ENCODE results near the gene MYO1D.
"Not testable (repeated sequence)": the region's sequence is repeated elsewhere in the genome, so short reads cannot be mapped to it uniquely, and the experiment has no call there.

DNA sequence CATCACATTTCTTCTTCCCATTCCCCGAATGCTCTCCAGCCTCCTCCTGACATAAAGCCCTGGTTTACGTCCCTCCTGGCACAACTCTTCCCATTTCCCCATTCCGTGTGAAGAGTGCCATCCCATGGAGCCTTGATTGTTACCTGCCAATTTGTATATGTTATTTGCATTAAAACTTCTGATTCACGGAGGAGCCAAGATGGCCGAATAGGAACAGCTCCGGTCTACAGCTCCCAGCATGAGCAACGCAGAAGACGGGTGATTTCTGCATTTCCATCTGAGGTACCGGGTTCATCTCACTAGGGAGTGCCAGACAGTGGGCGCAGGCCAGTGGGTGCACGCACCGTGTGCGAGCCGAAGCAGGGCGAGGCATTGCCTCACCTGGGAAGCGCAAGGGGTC, 10.0 kb upstream of the MYO1D start:
- not testable (repeated sequence) for TF ChIP-seq CTCF (IDR thresholded peaks at IDR 0.05); EZH2 (IDR thresholded peaks at IDR 0.05; ENCODE audit: borderline replicate concordance, insufficient read depth, low read depth, low read length, poor library complexity, severe bottlenecking)
